Stromal cell of bone marrow (primary cell): ENCODE data around the gene CA5B.
"Not testable (repeated sequence)": the region's sequence is repeated elsewhere in the genome, so short reads cannot be mapped to it uniquely, and the experiment has no call there.

ENCODE experiments used
- DNase-seq: peaks from one replicate; pipeline ENCODE4 v3.0.0-alpha.2; 2012; ENCODE audit warnings: low read depth

The CA5B gene

GRCh38 chrX:15748841-15749240 lies 10.8 kb downstream of the CA5B start:
- no peak for DNase-seq

DNA sequence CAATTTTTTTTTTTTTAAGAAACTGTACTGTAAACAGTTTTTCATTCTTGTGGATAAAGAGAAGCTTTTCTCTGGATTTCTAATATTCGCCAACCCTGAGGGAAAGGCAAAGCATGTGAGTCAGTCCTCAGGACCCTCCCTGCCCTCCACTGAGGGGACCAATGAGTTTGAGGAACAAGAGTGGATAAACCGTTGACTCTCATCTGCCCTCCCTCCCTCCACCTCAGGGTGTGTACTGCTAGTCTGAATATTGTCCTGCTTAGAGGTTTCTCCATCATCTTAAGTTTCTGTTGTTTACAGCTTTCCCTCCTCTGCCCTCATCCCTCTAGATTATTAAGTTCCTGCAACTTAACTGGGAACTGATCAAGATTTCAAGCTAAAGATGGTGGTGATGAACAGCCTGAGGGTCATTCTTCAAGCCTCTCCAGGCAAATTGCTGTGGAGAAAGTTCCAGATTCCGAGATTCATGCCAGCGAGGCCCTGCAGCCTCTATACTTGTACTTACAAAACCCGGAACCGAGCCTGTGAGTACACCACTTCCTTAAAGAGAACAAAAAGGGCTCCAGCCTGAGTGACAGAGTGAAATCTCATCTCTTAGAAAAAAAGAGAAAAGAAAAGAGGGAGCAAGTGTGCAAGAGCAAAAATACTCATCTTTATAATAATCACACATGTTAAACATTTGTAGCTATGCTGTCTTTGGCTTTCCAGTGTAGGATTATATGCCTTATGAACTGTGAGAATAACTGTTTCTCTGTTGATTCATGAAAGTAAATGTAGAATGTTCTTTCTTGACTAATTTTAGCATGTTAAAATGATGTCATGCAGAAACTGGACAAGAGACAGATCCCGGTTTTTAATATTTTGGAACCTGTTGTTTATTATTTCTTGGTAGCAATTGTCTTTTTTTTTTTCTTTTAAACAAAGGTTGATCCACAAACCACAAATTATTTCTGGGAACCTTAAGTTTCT lies 11.9 kb downstream of the CA5B start:
- peak; percentile 14 for DNase-seq

DNA sequence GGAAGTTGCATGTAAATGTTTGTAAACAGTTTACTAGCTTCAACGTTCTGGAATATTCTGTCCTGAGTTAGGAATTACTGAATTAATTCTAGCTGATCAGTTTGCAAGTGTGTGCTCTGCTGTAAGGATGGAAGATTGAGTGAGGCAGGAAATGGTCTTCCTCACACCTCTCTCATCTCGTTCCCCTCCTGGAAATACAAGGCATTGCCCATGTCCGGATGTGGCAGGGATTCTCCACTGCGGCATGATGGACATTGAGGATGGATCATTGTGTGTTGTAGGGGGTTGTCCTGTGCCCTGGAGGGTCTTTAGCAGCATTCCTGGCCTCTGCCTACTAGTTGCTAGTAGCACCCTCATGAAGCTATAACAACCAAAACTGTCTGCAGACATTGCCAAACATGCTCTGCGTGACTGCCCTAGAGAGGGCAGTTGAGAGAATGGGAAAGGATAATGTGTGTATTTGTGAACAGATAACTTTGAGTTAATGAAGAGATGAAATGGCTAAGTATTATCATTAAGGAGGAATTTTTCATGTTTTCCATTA lies 12.6 kb downstream of the CA5B start:
- DNase-seq: no peak

DNA sequence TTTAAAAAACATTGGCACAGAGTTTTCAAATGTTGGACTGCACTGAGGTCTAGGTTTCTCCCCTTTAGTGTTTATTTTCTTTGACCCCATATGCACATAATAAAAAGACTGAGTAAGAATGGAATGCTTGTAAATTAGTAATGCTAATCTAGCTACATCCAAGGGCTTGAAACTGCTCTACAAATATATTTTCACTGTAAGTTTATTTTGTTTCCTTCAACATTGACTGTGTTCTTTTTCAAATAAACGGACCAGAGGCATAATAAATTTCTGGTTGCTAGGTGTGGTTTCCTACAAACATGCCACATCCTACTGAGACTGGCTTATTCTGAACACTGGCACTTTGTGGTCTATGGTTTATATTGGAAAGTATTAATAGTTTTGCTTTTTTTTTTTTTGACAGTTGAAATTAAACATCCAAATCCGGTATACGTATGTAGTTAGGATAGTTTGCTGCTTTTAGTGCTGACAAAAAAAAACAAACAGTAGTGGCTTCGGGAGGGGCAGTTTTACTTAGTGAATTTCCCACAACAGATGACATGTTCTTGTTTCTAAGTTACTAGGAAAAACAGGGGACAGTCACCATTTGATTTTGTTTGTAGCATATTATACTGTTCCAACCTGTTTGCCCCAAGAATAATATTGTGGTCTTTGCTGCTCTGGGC lies 13.2 kb downstream of the CA5B start:
- peak; percentile 50 for DNase-seq

DNA sequence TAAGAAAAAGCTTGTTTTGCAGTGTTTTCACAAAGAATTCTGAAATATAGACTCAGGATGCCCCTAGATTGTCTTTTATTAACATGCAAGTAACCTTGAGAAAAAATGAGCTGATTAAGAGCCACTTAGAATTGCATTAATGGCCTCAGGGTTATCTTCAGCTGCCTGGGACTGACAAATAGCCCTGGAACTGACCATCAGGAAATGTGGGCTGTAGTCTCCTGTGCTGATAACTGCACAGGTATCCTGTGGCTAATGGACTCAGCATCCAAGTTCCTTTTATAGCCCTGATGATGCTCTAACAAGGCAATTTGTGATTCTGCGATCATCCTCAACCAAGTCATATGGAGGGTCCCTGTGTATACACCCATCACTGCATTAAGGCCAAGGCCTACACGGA lies 17.0 kb downstream of the CA5B start:
- DNase-seq: no peak

GRCh38 chrX:15758140-15758539 lies 20.1 kb downstream of the CA5B start:
- no peak for DNase-seq

DNA sequence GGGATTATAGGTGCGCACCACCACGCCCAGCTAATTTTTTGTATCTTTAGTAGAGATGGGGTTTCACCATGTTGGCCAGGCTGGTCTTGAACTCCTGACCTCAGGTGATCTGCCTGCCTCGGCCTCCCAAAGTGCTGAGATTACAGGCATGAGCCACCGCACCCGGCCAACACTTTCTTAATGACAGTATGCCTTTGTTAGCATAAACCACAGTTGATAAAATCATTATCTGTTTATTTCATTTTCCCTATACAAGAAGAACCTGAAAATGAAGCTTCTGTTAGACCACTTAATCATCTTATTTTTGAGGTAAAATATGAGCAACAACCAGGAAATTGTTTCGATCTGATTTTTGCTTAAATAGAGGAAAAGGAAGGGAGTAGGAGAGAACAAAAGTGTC lies 21.8 kb downstream of the CA5B start:
- not testable (repeated sequence) for DNase-seq

DNA sequence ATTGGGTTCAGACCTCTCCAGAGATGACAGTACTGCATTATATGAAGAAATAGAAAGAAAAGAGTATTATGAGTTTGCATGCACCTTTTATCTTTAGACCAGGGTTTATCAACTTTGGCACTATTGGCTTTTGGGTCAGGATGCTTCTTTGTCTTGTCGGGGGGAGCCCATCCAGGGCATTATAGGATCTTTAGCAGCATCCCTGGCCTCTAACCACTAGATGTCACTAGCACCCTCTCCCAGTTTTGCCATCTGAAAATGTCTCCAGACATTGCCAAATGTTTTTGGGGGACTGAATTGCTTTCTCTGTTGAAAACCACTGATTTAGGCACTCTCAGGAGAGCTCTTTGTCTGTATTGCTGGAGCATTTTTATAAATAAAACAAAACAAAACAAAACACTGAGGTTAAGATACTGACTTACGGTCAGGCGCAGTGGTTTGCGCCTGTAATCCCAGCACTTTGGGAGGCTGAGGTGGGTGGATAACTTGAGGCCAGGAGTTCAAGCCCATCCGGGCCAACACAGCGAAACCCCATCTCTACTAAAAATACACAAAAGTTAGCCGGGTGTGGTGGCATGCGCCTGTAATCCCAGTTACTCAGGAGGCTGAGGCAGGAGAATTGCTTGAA lies 23.6 kb downstream of the CA5B start:
- peak; percentile 18 for DNase-seq

DNA sequence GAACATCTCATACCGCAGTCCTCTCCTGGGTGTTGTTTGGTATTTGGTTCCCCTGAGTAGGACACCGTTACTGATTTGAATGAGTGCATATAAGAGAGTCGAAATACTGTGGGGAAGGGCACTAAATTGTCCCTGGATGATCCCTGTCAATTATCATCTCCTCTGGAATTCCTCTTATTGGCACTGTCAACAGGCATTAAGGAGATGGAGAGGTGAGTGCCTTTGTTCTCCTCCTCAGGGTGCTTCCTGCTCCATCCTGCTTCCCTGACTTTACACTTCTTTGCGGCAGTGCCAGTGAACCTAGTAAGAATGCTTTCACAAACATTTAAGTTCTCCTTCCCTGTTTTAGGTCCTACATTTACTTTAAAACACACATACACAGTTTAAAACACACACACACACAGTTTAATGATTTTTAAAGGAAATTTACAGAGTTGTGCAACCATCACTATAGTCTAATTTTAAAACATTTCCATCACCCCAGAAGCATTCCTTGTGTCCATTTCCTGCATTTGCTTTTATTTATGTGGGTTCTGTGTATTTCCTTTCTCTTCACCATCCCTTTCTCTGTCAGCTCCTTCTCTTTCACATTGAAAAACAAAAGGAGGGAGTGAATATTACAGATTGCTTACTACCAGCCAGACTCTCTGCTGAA lies 31.4 kb downstream of the CA5B start:
- no peak for DNase-seq

GRCh38 chrX:15781961-15782699 lies 44.1 kb downstream of the CA5B start:
- DNase-seq: no peak

DNA sequence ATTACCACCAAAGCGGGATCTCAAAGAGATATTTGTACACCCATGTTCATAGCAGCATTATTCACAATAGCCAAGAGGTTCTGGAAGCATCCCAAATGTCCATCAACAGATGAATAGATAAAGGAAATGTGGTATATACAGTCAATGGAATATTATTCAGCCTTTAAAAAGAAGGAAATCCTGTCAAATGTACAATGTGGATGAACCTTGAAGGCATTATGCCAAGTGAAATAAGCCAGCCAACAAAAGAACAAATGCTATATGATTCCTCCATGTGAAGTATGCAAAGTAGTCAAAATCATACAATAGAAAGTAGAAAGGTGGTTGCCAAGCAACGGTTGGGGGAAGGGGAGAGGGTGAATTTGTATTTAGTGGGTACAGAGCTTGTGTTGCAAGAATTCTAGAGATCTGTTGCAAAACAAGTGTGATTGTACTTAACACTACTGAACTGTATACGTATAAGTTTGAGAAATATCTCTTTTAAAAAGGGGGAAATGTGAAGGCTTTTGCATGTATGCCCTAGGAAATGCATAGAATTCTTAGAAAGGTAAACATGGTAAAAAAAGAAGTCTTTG lies 47.2 kb downstream of the CA5B start:
- no peak for DNase-seq

DNA sequence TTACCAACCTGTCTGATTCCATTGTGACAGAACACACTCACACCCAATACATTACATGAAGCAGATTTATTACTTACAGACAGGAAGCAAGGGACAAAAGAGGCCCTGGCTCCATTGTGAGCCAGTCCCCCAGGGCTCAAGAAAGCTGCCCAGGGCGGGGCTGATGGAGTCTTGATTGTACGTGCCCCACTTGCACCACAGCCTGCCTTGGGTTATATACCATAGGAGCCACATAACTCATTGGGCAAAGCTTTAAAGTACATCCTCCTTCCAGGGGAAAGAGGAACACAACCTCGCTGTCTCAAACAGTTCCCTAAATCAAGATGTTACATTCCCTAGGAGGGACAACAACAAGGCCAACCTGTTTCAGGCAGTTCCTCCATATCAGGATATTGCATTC lies 48.8 kb downstream of the CA5B start:
- DNase-seq: no peak

DNA sequence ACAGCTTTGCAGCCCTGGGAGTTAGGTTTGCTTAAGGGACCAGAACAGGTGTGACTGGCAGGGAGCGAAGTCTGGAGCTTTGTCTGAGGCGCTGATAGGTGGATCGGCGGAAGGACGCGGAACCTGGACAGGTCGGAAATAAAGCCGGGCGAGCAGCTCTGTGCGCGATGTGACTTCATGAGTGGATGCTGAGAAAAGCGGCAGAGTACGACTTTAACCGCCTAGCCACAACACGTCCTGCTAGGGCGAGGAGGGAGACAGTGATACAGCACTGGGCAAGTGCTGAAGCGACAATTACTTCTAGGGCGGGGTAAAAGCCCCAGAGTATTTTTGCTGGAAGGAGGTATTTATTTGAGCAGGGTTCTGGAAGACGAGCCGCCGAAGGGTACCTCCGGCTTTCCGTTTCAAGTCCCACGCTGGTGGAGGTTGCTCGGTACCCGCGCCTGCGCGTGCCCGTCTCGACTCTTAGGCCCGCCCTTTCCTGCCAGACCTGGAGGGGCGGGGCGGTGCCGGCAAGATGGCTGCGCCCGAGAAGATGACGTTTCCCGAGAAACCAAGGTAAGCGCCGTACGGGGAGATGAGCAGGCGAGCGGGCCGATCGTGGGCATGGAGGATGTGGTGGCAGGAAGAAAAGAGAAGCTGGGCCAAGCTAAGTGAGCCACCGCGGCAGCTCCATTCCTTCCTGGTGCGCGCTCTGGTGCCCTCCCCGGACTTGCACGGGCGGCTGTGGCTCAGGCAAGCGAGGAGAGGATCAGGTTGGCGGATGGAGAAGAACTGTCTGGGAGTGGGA lies 52.1 kb downstream of the CA5B start, which contains the start of gene ZRSR2:
Gene ZRSR2 (plus strand): TSS at position 506 of the 790 bp plus-strand sequence. CDS start 12 bp downstream, at position 518.
- DNase-seq: peak; percentile 60

- no peak for DNase-seq
Measured at GRCh38 chrX:15790769-15791290, 52.8 kb downstream of the CA5B start.

DNA sequence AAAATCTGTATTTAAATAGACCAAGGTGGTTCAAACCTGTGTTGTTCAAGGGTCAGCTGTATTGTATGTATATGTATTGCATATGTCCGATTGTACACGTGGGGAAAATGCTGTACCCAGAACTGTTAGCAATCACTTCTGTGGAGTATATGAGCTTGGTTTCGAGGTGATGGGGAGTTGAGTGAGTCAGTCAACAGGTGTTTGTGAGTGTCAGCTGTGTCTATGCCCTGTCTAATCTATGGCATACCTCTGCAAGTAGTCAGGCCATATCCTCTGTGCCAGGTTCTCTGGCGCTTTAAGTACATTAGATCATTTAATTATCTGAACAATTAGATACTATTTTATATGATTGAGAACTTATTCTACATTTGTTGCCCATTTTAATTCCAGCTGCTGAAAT lies 59.6 kb downstream of the CA5B start:
- DNase-seq: no peak

GRCh38 chrX:15804563-15804962 lies 66.5 kb downstream of the CA5B start:
- no peak for DNase-seq

- DNase-seq: no peak
Measured at GRCh38 chrX:15808254-15808653, 70.2 kb downstream of the CA5B start.

DNA sequence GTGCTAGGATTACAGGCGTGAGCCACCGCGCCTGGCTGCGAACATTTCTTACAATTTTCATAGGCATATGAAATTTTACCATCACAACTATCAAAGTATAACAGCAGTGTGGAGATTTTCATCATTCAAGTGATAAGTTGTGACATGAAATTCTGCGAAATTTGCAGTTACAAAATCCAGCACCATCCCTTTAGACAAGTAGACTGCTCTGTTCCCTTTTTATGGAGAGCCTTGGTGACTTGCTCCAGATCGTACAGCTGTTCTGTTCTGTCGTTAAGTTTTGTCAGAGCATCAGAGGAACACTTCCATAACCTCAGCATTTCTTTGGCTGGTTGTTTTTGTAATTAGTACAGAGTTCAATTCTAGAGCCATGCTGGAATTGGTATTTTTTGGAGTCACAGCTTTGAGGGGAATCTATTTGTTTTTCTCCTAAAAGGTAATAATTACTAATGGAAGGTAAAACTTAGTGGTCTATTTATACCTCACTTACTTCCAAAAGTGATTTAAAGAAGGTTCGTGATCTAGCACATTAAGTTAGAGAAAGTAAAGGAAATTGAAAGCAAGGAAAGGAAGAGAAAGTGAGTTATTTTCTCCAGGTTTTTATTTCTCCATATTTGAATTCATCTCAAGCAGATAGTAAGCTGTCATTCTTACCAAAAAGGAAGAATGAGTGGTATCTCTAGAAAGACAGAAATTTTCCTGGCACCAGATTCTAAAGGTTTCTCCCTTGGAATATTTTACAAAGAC lies 74.3 kb downstream of the CA5B start:
- no peak for DNase-seq

GRCh38 chrX:15813416-15813815 lies 75.3 kb downstream of the CA5B start:
- no peak for DNase-seq
